Coronary artery (tissue), 2 donors: ENCODE measurements around the gene HSPA5.
A peak's percentile ranks its signal among the peaks of the same experiment; 100 is the strongest.
"Not testable (repeated sequence)": the region's sequence is repeated elsewhere in the genome, so short reads cannot be mapped to it uniquely, and the experiment has no call there.

Experiments
- DNase-seq: peaks from one replicate; pipeline ENCODE4 v3.0.0-alpha.2; 2017; ENCODE audit warnings: low spot score
- H3K27ac ChIP-seq, 2 donors: fragments of 200-600 bp; sonication (generic); one replicate each; pipeline ENCODE4 v1.5.1; 2016 to 2019
- H3K4me3 ChIP-seq: fragments of 200-600 bp; sonication (generic); 2 replicates; pipeline ENCODE4 v1.5.1; 2016; ENCODE audit warnings: mild to moderate bottlenecking, moderate library complexity
- CTCF ChIP-seq: fragments of 200-600 bp; sonication (generic); IDR thresholded peaks from one replicate; pipeline ENCODE4 v1.5.1; 2019; ENCODE audit warnings: antibody characterized with exemption

The HSPA5 gene

GRCh38 chr9:125241863-125242739, 958 bp upstream of the HSPA5 start:
- no peak for TF ChIP-seq CTCF
- Histone ChIP-seq H3K4me3 (peak overlapping the region; percentile 90), H3K27ac (peak overlapping the region; percentile 94 to 98)
- DNase-seq = no peak

DNA sequence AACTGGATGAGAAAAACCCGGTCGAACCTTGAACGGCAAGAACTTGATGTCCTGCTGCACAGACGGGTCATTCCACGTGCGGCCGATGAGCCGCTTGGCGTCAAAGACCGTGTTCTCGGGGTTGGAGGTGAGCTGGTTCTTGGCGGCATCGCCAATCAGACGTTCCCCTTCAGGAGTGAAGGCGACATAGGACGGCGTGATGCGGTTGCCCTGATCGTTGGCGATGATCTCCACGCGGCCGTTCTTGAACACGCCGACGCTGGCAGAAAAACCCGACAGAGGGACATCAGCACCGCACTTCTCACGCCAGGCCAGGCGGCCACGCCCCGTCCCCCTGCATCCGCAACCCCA, 519 bp downstream of the HSPA5 start:
- peak overlapping the region; percentile 90 for H3K4me3 ChIP-seq
- no peak for TF ChIP-seq CTCF
- no peak for DNase-seq
- H3K27ac ChIP-seq = peak overlapping the region; percentile 94 to 97

DNA sequence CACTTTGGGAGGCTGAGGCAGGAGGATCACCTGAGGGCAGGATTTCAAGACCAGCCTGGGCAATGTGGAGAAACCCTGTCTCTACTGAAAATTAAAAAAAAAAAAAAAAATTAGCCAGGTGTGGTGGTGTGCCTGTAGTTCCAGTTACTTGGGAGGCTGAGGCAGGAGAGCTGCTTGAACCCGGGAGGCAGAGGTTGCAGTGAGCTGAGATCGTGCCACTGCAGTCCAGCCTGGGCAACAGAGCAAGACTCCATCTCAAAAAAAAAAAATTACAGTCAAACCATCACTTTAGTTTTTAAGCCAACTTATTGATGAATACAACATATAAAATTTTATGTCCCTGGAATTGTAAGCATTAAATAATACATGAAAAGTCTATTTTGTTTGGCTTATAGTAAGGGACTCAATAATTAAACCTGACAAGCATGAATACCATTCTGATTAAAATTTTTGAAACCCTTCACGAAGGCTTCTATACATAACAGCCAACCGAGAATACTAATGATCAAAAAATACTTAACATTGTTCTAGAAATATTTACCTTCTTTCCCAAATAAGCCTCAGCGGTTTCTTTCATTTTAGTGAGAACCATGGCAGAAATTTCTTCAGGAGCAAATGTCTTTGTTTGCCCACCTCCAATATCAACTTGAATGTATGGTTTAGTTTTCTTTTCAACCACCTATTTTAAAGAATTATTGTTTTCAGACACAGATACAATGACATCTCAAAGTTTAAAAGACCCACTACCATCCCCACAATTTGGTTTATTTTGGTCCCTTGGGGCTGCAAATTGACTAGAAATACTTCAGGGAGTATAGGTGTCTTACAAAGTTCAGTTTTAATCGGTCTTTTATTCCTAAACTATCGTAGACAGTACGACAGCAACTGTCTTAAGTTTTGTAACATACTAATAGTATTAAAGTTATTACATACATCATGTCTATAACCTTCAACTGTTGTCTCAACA, 1.2 kb downstream of the HSPA5 start:
- DNase-seq = no peak
- no peak for TF ChIP-seq CTCF
- H3K27ac ChIP-seq = peak overlapping the region; percentile 94 to 97
- H3K4me3 ChIP-seq = peak overlapping the region; percentile 90

DNA sequence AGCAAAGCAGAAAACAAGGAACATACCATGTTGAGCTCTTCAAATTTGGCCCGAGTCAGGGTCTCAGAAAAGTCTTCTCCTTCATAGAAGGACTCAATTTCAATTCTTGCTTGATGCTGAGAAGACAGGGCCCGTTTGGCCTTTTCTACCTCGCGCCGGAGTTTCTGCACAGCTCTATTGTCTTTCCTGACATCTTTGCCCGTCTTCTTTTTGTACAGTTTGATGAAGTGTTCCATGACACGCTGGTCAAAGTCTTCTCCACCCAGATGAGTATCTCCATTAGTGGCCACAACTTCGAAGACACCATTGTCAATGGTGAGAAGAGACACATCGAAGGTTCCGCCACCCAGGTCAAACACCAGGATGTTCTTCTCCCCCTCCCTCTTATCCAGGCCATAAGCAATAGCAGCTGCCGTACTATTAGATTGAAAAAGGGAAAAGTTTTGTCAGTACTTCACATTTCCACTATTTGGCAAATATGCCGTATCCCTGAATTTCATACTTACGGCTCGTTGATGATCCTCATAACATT, 2.2 kb downstream of the HSPA5 start:
- DNase-seq = no peak
- Histone ChIP-seq H3K4me3 (peak overlapping the region; percentile 90), H3K27ac (no peak overlapping the region)
- no peak for TF ChIP-seq CTCF

DNA sequence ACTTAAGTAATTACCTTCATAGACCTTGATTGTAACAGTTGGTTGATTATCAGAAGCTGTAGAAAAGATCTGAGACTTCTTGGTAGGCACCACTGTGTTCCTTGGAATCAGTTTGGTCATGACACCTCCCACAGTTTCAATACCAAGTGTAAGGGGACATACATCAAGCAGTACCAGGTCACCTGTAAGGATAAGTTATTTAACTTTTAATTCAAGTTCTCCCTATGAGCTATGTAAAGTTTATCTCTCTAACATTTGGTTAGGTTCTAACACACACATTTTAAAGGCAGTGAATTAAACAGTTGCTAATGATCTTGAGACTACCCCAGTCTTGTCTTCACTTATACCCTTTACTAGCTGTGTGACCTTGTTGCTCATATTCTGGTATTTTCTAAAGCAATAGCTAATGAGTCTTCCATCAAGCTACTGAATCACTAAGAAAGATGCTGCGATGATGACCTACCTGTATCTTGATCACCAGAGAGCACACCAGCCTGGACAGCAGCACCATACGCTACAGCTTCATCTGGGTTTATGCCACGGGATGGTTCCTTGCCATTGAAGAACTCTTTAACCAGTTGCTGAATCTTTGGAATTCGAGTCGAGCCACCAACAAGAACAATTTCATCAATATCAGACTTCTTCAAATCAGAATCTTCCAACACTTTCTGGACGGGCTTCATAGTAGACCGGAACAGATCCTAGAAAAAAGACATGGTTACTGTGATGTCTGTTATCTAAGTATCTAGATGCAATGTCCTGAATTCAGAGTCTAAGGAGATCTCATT, 2.8 kb downstream of the HSPA5 start:
- DNase-seq = no peak
- TF ChIP-seq CTCF = no peak
- Histone ChIP-seq H3K27ac (no peak overlapping the region), H3K4me3 (peak overlapping the region; percentile 90)

- not testable (repeated sequence) for DNase-seq, H3K27ac ChIP-seq
- H3K4me3 ChIP-seq = peak overlapping the region; percentile 90
These were observed 4.5 kb downstream of the HSPA5 start for GRCh38 chr9:125236520-125237159.
